SK-N-MC (cell line): ENCODE measurements around the gene LRRC27.

ENCODE experiments used
- EZH2 ChIP-seq: fragments of 200-600 bp; sonication (generic); IDR thresholded peaks from one replicate; pipeline ENCODE4 v1.6.1; 2017; ENCODE audit warnings: antibody characterized with exemption
- POLR2AphosphoS5 ChIP-seq: IDR thresholded peaks from 2 replicates; pipeline ENCODE4 v1.6.1; 2012; ENCODE audit warnings: mild to moderate bottlenecking, low read depth, low read length, borderline replicate concordance

- no peak for TF ChIP-seq POLR2AphosphoS5
- no peak for TF ChIP-seq EZH2
Observed at GRCh38 chr10:132374176-132374575, 42.2 kb downstream of the LRRC27 start.
